SIG-M5 treated with dmso at 0.1 percent for 504 hours (cell line): Measurements from ENCODE around the gene DBI.
"Not testable (repeated sequence)": the region's sequence is repeated elsewhere in the genome, so short reads cannot be mapped to it uniquely, and the experiment has no call there.

Source experiments
- DNase-seq: peaks from one replicate; lab custom pipeline; 2025; ENCODE audit not compliant: unreplicated experiment; lab: John Stamatoyannopoulos, UW

DBI gene

GRCh38 chr2:119364798-119365197 lies 2.0 kb upstream of the DBI start:
- DNase-seq = no peak

- no peak for DNase-seq
Observed at GRCh38 chr2:119365436-119365835, 1.3 kb upstream of the DBI start.

- DNase-seq = peak; percentile 29
Observed at GRCh38 chr2:119366161-119366648, 572 bp upstream of the DBI start.

- DNase-seq = no peak
Observed at GRCh38 chr2:119367472-119368099, 809 bp downstream of the DBI start.

- no peak for DNase-seq
Observed at GRCh38 chr2:119369845-119370244, 3.1 kb downstream of the DBI start.

- no peak for DNase-seq
Observed at GRCh38 chr2:119371111-119371510, 4.3 kb downstream of the DBI start.

GRCh38 chr2:119372778-119373568 lies 6.2 kb downstream of the DBI start:
- DNase-seq = no peak

- peak; percentile 21 for DNase-seq
Observed at GRCh38 chr2:119373907-119374745, 7.3 kb downstream of the DBI start.

- DNase-seq = not testable (repeated sequence)
Observed at GRCh38 chr2:119376406-119376805, 9.6 kb downstream of the DBI start.

GRCh38 chr2:119376810-119377209 lies 10.0 kb downstream of the DBI start:
- DNase-seq = no peak

GRCh38 chr2:119377294-119377992 lies 10.7 kb downstream of the DBI start:
- no peak for DNase-seq

- DNase-seq = no peak
Observed at GRCh38 chr2:119377993-119378345, 11.2 kb downstream of the DBI start.

- DNase-seq = no peak
Observed at GRCh38 chr2:119378566-119378965, 11.8 kb downstream of the DBI start.

GRCh38 chr2:119383410-119384140 lies 16.8 kb downstream of the DBI start:
- DNase-seq = no peak

GRCh38 chr2:119384971-119385370 lies 18.2 kb downstream of the DBI start:
- DNase-seq = no peak

GRCh38 chr2:119385466-119385865 lies 18.7 kb downstream of the DBI start:
- DNase-seq = no peak

- peak; percentile 72 for DNase-seq
Observed at GRCh38 chr2:119387381-119388129, 20.8 kb downstream of the DBI start.

GRCh38 chr2:119389615-119390306 lies 23.0 kb downstream of the DBI start:
- DNase-seq = no peak
